DOHH2 (cell line): ENCODE measurements around the gene BPTF.
A peak's percentile ranks its signal among the peaks of the same experiment; 100 is the strongest.

Experiments
- H3F3A ChIP-seq: fragments of 200-600 bp; sonication (generic), shearing (Covaris generic); 2 replicates; pipeline ENCODE4 v1.6.0; 2016; ENCODE audit warnings: antibody characterized with exemption, mild to moderate bottlenecking; ENCODE audit not compliant: control insufficient read depth, insufficient read depth
- H3K27ac ChIP-seq: fragments of 200-600 bp; sonication (generic); 2 replicates; pipeline ENCODE4 v1.5.1; 2014; ENCODE audit warnings: low read depth, mild to moderate bottlenecking, low read length, moderate library complexity
- H3K27me3 ChIP-seq: fragments of 200-600 bp; sonication (generic); 2 replicates; pipeline ENCODE4 v1.6.1; 2014; ENCODE audit warnings: mild to moderate bottlenecking, low read length, mixed read lengths; ENCODE audit not compliant: control insufficient read depth
- H3K36me3 ChIP-seq: fragments of 200-600 bp; sonication (generic); 2 replicates; pipeline ENCODE4 v1.6.1; 2014; ENCODE audit warnings: mild to moderate bottlenecking, low read length, moderate library complexity, mixed read lengths; ENCODE audit not compliant: control insufficient read depth
- H3K4me1 ChIP-seq: fragments of 200-600 bp; sonication (generic); 2 replicates; pipeline ENCODE4 v1.6.1; 2014; ENCODE audit warnings: mild to moderate bottlenecking, low read length, mixed read lengths; ENCODE audit not compliant: control insufficient read depth
- H3K4me2 ChIP-seq: fragments of 200-600 bp; sonication (generic); 2 replicates; pipeline ENCODE4 v1.6.0; 2014; ENCODE audit warnings: mild to moderate bottlenecking, low read length, moderate library complexity
- H3K4me3 ChIP-seq: fragments of 200-600 bp; sonication (generic); 2 replicates; pipeline ENCODE4 v1.5.1; 2014; ENCODE audit warnings: mild to moderate bottlenecking, low read length, mixed read lengths
- H3K79me2 ChIP-seq: fragments of 200-600 bp; sonication (generic); 2 replicates; pipeline ENCODE4 v1.6.1; 2014; ENCODE audit warnings: mild to moderate bottlenecking, low read length, mixed read lengths; ENCODE audit not compliant: control insufficient read depth
- H3K9me2 ChIP-seq: fragments of 200-600 bp; sonication (generic); replicated peaks from 2 replicates; pipeline ENCODE4 v1.6.1; 2014; ENCODE audit warnings: mild to moderate bottlenecking, low read length, mixed read lengths; ENCODE audit not compliant: control insufficient read depth
- H3K9me3 ChIP-seq: fragments of 200-600 bp; sonication (generic); 2 replicates; pipeline ENCODE4 v1.6.1; 2014; ENCODE audit warnings: antibody characterized with exemption, low read length, mixed read lengths; ENCODE audit not compliant: control insufficient read depth, insufficient read depth
- H4K20me1 ChIP-seq: fragments of 200-600 bp; sonication (generic); 2 replicates; pipeline ENCODE4 v1.6.0; 2014; ENCODE audit warnings: low read depth, mild to moderate bottlenecking, antibody characterized with exemption, low read length, moderate library complexity; ENCODE audit not compliant: control insufficient read depth, insufficient read depth
- CTCF ChIP-seq: fragments of 200-600 bp; sonication (generic); IDR thresholded peaks from one replicate; pipeline ENCODE4 v1.5.1; 2014; ENCODE audit warnings: antibody characterized with exemption, mild to moderate bottlenecking, low read depth, low read length; ENCODE audit not compliant: poor library complexity, severe bottlenecking
- EZH2phosphoT487 ChIP-seq: fragments of 200-600 bp; sonication (generic); IDR thresholded peaks from 2 replicates; pipeline ENCODE4 v1.6.1; 2017; ENCODE audit warnings: borderline replicate concordance, mild to moderate bottlenecking, antibody characterized with exemption, low read length, moderate library complexity, mixed read lengths

BPTF gene

GRCh38 chr17:67831268-67831667, 6.0 kb downstream of the BPTF start:
- Histone ChIP-seq H3K27me3 (no peaks in the 10 kb centered on the region), H3K4me2 (peak overlapping the region; percentile 62), H3K4me3 (no peak overlapping the region), H3K36me3 (peaks cover 79% of the 10 kb centered on the region), H3K4me1 (peaks cover 76% of the 10 kb centered on the region), H3K9me3 (no peaks in the 10 kb centered on the region), H3K79me2 (peaks cover 100% of the 10 kb centered on the region), H4K20me1 (peaks cover 31% of the 10 kb centered on the region), H3K27ac (no peak overlapping the region), H3F3A (peaks cover 4% of the 10 kb centered on the region; the same call in 1 of the 2 replicates), H3K9me2 (no peaks in the 10 kb centered on the region)
- no peak for TF ChIP-seq EZH2phosphoT487
- no peak for TF ChIP-seq CTCF

- Histone ChIP-seq H3K36me3 (peaks cover 68% of the 10 kb centered on the region), H3K4me1 (peaks cover 92% of the 10 kb centered on the region), H3K4me2 (0 out of 2 replicates have a peak overlapping the region, but pooled peaks have one; percentile 3)
Observed at GRCh38 chr17:67833134-67833533, 7.8 kb downstream of the BPTF start.

GRCh38 chr17:67833946-67834631, 8.8 kb downstream of the BPTF start:
- Histone ChIP-seq H3K27ac (no peak overlapping the region), H3K4me3 (peak overlapping the region; percentile 23), H3K79me2 (peaks cover 100% of the 10 kb centered on the region), H3K4me1 (peaks cover 91% of the 10 kb centered on the region), H3K36me3 (peaks cover 65% of the 10 kb centered on the region), H3F3A (peaks cover 5% of the 10 kb centered on the region; the same call in 1 of the 2 replicates), H3K4me2 (peak overlapping the region; percentile 35), H3K9me3 (no peaks in the 10 kb centered on the region), H3K27me3 (no peaks in the 10 kb centered on the region), H4K20me1 (peaks cover 29% of the 10 kb centered on the region), H3K9me2 (no peaks in the 10 kb centered on the region)
- no peak for TF ChIP-seq EZH2phosphoT487
- no peak for TF ChIP-seq CTCF

More at GRCh38 chr17:67833134-67833533, 7.8 kb downstream of the BPTF start:
- Histone ChIP-seq H3K4me3 (0 out of 2 replicates have a peak overlapping the region, but pooled peaks have one; percentile 23), H3K9me2 (no peaks in the 10 kb centered on the region), H3K79me2 (peaks cover 100% of the 10 kb centered on the region), H3K9me3 (no peaks in the 10 kb centered on the region), H4K20me1 (peaks cover 33% of the 10 kb centered on the region), H3K27ac (no peak overlapping the region), H3F3A (peaks cover 5% of the 10 kb centered on the region; the same call in 1 of the 2 replicates), H3K27me3 (no peaks in the 10 kb centered on the region)
- TF ChIP-seq EZH2phosphoT487 (no peak), CTCF (no peak)
